HEK293 (cell line): ENCODE measurements around the gene OCA2.

Experiments used
- ATF2 ChIP-seq: fragments of 450-650 bp; formaldehyde crosslinking; IDR thresholded peaks from 2 replicates; pipeline ENCODE4 v1.5.1; 2016; ENCODE audit warnings: missing biosample characterization, missing genetic modification characterization, low read depth
- ZNF146 ChIP-seq: fragments of 450-650 bp; formaldehyde crosslinking; IDR thresholded peaks from 2 replicates; pipeline ENCODE4 v1.5.1; 2016; ENCODE audit warnings: missing biosample characterization, missing genetic modification characterization
- ZNF366 ChIP-seq: fragments of 450-650 bp; formaldehyde crosslinking; conservative IDR thresholded peaks from 2 replicates; pipeline ENCODE4 v1.5.1; 2016; ENCODE audit warnings: missing biosample characterization, missing genetic modification characterization
- TF ChIP-seq, protein P1 (sequence below): fragments of 450-650 bp; formaldehyde crosslinking; IDR thresholded peaks from 2 replicates; pipeline ENCODE4 v1.5.1; 2016; ENCODE audit warnings: missing biosample characterization, missing genetic modification characterization

GRCh38 chr15:27787931-27788330 is 311.2 kb downstream of the OCA2 start:
- no peak for TF ChIP-seq ZNF146 (tag by site-specific recombination)
- no peak for TF ChIP-seq ATF2 (tag by site-specific recombination)
- TF ChIP-seq, protein P1, sequence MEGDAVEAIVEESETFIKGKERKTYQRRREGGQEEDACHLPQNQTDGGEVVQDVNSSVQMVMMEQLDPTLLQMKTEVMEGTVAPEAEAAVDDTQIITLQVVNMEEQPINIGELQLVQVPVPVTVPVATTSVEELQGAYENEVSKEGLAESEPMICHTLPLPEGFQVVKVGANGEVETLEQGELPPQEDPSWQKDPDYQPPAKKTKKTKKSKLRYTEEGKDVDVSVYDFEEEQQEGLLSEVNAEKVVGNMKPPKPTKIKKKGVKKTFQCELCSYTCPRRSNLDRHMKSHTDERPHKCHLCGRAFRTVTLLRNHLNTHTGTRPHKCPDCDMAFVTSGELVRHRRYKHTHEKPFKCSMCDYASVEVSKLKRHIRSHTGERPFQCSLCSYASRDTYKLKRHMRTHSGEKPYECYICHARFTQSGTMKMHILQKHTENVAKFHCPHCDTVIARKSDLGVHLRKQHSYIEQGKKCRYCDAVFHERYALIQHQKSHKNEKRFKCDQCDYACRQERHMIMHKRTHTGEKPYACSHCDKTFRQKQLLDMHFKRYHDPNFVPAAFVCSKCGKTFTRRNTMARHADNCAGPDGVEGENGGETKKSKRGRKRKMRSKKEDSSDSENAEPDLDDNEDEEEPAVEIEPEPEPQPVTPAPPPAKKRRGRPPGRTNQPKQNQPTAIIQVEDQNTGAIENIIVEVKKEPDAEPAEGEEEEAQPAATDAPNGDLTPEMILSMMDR: no peak
- TF ChIP-seq ZNF366 (tag by site-specific recombination): no peak
